ENCODE results near the gene BLTP1.
A peak's percentile ranks its signal among the peaks of the same experiment; 100 is the strongest.
"Not testable (repeated sequence)": the region's sequence is repeated elsewhere in the genome, so short reads cannot be mapped to it uniquely, and the experiment has no call there.

Gene BLTP1

GRCh38 chr4:122151982-122152710, at the start of gene BLTP1:
BLTP1 (plus strand) TSS chr4:122152331; CDS start chr4:122170648, 18,317 bp downstream.
- in situ Hi-C loops (cut with HindIII; ENCODE audit: low sequenced_read_pairs), result no loop called here
- peak; percentile 43 for DNase-seq (ENCODE audit: low read depth)
- peak within 1 kb of the TSS; percentile 62 for H3K4me3 ChIP-seq (ENCODE audit: low read depth, low read length)
- TF ChIP-seq, protein P1, sequence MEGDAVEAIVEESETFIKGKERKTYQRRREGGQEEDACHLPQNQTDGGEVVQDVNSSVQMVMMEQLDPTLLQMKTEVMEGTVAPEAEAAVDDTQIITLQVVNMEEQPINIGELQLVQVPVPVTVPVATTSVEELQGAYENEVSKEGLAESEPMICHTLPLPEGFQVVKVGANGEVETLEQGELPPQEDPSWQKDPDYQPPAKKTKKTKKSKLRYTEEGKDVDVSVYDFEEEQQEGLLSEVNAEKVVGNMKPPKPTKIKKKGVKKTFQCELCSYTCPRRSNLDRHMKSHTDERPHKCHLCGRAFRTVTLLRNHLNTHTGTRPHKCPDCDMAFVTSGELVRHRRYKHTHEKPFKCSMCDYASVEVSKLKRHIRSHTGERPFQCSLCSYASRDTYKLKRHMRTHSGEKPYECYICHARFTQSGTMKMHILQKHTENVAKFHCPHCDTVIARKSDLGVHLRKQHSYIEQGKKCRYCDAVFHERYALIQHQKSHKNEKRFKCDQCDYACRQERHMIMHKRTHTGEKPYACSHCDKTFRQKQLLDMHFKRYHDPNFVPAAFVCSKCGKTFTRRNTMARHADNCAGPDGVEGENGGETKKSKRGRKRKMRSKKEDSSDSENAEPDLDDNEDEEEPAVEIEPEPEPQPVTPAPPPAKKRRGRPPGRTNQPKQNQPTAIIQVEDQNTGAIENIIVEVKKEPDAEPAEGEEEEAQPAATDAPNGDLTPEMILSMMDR (IDR thresholded peaks at IDR 0.05; ENCODE audit: low read depth, low read length, missing control alignments), result no peak

DNA sequence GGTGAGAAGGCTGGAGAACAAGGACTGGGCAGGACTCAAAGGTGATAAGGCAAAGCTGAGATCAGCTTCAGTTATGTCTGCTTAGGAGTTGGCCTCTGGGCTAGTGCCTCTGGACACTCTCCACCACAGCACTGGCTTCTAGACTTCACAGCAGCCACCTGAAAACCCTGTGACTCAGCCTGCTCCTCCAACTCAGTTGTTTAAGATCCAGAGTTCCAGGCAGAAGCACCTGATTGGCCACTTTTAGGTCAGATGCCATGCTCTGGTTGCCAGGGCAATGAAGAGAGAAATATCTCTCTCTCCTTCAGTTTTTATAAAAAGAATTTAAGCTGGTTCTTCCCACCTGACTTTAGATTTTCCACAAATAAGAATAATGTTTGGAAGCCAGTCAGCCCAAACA, 47.9 kb upstream of the BLTP1 start:
- no peak for DNase-seq (ENCODE audit: low read depth)
- TF ChIP-seq, protein P1 (IDR thresholded peaks at IDR 0.05; ENCODE audit: low read depth, low read length, missing control alignments), result no peak
- H3K4me3 ChIP-seq (ENCODE audit: low read depth, low read length), result no peak overlapping the region
- in situ Hi-C loops (cut with HindIII; ENCODE audit: low sequenced_read_pairs), result no loop called here

DNA sequence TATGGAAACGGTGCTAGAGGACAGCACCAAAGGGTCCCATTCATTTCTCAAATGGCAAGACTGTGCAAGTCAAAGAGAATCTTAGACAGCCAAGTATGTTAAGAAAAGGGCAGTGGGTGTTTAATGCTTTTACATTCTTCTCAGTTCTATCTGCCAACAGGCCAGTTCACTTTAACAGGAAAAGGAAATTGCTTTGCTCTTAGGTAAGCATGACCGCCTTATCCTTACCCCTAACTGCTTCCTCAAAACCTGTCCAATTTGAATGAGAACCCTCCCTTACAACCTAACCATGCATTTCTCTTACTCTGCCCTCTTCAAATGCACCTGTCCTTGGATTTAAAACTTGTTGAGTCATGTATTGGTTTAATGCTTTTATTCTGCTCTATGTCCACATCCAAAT, 44.5 kb upstream of the BLTP1 start:
- in situ Hi-C loops (cut with HindIII; ENCODE audit: low sequenced_read_pairs), result no loop called here
- H3K4me3 ChIP-seq (ENCODE audit: low read depth, low read length), result no peak overlapping the region
- DNase-seq (ENCODE audit: low read depth), result no peak
- TF ChIP-seq, protein P1 (IDR thresholded peaks at IDR 0.05; ENCODE audit: low read depth, low read length, missing control alignments), result no peak

DNA sequence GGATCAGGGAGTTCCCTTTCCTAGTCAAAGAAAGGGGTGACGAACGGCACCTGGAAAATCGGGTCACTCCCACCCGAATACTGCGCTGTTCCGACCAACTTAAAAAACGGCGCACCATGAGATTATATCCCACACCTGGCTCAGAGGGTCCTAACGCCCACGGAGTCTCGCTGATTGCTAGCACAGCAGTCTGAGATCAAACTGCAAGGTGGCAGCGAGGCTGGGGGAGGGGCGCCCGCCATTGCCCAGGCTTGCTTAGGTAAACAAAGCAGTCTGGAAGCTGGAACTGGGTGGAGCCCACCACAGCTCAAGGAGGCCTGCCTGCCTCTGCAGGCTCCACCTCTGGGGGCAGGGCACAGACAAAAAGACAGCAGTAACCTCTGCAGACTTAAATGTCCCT, 41.8 kb upstream of the BLTP1 start:
- H3K4me3 ChIP-seq (ENCODE audit: low read depth, low read length); in situ Hi-C loops (cut with HindIII; ENCODE audit: low sequenced_read_pairs); DNase-seq (ENCODE audit: low read depth): not testable (repeated sequence)

- in situ Hi-C loops (cut with HindIII; ENCODE audit: low sequenced_read_pairs), result no loop called here
- DNase-seq (ENCODE audit: low read depth), result no peak
- H3K4me3 ChIP-seq (ENCODE audit: low read depth, low read length), result no peak overlapping the region
- TF ChIP-seq, protein P1 (IDR thresholded peaks at IDR 0.05; ENCODE audit: low read depth, low read length, missing control alignments), result no peak
Measured at GRCh38 chr4:122117743-122118142, 34.4 kb upstream of the BLTP1 start.

- TF ChIP-seq, protein P1 (IDR thresholded peaks at IDR 0.05; ENCODE audit: low read depth, low read length, missing control alignments), result no peak
- in situ Hi-C loops (cut with HindIII; ENCODE audit: low sequenced_read_pairs), result no loop called here
- no peak for DNase-seq (ENCODE audit: low read depth)
- H3K4me3 ChIP-seq (ENCODE audit: low read depth, low read length), result no peak overlapping the region
Measured at GRCh38 chr4:122118243-122118642, 33.9 kb upstream of the BLTP1 start.

DNA sequence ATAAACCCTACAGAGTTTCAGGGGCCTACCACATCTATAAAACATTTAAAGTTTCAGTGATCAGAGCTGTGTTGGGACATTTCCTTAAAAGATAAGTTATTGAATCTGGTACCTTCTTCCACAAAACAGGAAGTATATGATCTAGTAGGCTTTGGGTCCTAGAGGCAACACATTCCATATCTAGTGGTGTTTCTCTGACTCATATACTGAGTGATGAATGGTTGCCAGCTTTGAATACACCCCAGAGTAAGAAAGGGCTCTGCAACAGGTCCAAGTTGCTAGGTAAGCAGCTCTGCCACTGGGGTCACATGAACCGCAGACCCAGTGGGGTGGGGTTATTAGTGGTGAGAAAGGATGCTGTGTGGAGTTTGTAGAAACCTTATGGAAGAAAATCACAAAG, 32.4 kb upstream of the BLTP1 start:
- TF ChIP-seq, protein P1 (IDR thresholded peaks at IDR 0.05; ENCODE audit: low read depth, low read length, missing control alignments), result no peak
- DNase-seq (ENCODE audit: low read depth), result no peak
- no peak overlapping the region for H3K4me3 ChIP-seq (ENCODE audit: low read depth, low read length)
- in situ Hi-C loops (cut with HindIII; ENCODE audit: low sequenced_read_pairs), result loop anchor here (10.0 kb wide), 1 partner anchor 65 kb away; no protein-coding TSS in a partner anchor

Measured in astrocyte of the cerebellum (primary cell).